Measurements from ENCODE around the gene ESPL1.
A peak's percentile ranks its signal among the peaks of the same experiment; 100 is the strongest.

The ESPL1 gene

DNA sequence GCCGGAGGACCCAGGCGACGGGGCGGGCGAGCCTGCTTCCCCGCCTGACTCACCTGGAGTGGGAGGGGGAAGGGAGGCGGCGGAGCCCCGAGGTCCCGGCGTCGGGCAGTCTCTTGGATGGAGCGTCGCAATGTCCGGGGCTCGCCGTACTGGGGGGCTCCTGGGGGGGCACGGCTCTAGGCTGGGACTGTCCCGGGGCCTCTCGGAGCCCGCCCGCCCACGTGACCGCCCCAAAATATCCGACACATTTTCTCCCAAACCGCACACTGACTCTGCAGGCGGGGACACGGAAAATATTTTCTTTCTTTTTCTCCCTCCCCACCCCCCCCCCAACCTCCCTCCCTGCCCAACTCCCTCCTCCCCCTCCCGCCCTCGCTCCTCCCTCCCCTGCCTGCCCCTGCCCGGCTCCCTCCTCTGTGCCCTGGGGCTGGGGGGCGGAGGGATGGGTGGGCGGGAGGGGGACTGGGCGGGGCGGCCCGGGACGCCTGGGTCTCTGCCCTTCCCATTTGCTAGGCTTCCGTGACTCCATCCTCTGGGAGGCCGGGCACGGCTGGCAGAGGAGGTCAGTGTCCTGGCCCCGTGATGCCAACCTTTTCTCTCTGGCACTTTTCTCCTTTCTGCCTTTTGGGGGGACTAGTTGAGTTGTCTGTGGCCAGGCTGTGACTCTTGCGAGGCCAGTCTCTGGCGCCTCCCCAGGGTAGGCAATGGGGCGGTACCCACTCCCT is 36.0 kb upstream of the ESPL1 start, which contains the start of gene RARG:
TSS of gene RARG (minus strand) at position 289 of the 725 bp plus-strand sequence. CDS start 4,664 bp downstream, outside the sequence.
- DNase-seq = peak; percentile 22

DNA sequence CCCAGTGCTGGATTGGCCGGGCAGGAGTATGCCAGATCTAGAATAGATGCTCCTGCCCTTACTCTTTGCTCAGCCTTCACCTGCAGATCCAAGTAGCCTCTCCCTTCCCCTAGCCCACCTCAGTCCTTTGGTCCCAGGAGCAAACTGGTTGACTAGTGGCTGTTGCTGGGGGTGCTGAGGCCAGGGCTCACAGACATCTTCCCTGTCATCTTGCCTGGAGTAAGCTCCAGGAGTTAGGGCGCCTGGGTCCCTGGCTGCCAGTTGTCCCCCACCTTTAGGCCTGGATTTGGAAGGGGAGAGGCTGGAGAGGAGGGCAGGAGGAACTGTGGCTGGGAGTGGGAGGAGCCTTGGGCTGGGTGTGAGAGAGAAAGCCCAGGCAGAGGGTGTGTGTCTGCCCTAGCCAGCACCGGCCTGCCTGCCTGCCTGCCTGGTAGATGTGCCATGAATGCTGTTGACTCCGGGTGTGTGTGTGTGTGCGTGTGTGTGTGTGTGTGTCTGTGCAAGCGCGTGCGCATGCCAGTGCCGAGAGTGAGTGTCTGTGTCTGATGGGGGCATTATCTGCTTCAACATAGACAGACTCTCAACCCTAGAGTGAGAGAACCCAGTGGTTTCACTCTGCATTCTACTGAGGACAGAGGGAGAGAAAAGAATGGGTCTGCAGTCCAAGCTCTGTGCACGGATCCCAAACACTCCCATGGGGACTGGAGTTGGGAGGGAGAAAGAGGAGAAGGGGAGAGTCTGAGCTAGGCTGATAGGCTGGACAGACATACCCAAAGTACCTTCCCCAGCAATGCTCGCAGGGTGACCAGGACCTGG is 35.2 kb upstream of the ESPL1 start:
- peak; percentile 22 for DNase-seq

DNA sequence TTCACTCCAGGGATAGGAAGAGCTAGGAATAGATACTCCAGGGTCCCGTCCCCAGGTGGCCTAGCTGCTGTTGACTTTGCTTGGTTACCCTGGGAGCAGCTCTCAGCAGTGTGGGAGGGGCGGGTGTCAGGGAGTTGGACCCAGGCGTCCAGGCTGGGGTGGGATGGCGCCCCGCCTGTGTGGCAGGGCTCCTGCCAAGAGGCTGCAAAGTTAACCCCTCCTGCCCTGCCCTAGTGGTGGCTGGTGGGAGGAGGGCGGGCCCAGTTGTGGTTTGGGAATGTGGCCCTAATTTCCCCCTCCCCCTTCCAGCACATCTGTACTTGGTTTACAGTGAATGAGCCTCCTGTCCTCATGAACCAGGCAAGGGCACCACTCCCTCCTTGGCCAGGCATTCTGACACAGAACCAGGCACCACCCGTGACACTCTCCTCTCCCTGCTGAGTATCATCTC is 34.4 kb upstream of the ESPL1 start:
- DNase-seq = no peak

DNA sequence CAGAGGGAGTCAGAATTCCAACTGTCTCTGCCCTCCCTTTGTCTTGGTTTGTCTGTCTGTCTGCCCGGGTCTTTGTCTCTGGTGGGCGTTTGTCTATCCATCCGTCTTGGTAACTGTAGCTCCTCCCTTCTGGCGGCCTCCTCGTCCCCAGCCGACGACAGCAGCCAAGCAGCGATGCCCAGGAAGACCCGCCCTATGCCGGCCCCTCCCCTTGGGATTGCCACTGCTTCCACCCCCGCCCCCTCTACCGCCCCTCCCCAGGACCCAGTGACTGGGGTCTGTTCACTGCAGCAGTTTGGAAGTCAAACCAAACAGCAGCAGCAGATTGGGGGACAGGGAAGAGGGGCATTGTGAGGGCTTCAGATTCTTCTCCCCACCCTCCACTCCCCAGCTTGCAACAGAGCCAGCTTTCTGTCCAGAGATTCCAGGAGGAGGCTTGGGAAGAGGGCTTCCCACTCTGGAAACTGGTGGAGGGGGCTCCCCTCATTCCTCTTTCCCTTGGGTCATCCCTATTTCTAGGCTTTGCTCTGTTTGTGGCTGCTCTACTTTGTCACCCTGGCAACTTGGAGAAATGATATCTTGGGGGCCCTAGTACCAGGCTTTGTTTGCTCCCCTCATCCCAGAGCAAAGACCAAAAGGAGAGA is 33.7 kb upstream of the ESPL1 start:
- peak; percentile 33 for DNase-seq

DNA sequence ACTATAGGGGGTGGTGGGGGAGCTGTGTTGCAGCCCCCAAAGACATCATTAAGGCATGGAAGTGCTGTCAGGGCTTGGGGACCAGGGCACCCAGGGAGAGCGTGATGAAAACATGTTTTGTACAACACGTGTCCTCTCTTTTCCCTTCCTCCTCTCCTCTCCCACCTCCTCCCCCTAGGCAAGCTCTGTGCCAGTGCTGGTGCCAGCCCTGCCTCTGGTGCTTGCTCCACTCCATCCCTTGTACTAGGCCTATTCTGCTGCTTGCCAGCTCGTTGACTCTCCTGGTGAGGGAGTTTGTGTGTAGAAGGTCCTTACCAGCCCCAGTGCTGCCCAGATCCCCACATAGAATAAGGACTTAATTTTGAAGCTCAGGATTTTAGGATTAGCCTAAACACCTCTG is 32.9 kb upstream of the ESPL1 start:
- no peak for DNase-seq

DNA sequence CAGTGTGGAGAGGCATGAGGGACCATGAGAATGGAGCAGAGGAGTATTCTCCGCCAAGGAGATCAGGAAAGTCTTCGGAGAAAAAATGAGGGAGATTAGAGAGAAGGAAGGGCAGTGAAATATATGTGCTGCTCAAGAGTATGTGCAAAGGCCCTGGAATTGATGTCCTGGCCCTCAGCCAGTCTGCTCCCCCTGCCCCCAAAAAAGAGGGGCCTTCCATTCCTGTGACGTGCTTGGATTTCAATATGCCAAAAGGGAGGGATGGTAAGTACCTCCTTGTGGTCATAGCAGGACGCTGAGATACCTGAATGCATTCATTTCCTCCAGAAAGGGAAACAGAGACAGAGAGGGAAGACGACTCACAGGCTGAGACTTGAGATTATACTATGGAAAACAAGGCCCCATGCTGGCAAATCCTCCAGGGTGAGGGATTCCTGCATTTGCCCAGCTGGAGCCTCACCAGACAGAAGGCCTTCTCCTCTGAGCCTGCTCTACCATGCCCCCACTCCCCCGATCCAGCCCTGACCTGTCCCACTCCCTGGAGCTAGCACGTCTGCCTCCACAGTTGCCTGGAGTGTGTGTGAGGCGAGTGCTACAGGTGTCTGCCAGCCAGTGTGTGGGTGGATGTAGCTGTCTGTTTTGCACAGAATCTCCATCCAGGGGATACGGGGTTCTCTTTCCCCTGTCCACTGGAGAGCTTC is 32.2 kb upstream of the ESPL1 start:
- no peak for DNase-seq

DNA sequence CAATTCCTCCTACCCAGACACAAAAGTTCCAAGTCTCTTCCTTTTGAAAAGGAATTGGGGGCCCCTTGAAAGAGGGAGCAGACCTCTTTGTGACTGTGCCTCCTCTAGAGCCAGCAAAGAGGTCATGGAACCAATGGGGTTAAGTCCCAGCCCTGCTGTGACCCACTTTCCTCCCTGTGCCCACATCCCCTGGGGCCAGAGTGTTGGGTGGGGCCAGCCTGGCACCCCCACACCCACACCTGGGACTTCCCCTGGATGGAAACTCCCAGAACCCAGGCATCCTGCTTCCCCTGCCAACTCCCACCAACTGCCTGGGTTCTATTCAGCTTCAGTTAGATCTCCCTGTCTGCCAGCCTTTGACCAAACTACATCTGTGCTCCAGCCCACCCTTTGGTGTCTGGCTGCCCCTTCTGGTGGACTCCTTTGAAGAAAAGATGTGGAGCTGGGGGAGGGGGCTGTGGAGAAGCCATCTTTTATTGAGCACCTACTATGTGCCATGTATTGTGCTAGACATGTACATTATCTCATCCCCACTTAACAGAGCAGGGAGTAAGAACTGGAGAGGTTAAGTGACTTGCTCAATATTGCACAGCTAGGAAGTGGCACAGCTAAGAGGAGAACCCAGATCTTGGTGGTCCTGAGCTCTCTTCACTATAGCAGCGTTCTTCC is 31.5 kb upstream of the ESPL1 start:
- DNase-seq = no peak

DNA sequence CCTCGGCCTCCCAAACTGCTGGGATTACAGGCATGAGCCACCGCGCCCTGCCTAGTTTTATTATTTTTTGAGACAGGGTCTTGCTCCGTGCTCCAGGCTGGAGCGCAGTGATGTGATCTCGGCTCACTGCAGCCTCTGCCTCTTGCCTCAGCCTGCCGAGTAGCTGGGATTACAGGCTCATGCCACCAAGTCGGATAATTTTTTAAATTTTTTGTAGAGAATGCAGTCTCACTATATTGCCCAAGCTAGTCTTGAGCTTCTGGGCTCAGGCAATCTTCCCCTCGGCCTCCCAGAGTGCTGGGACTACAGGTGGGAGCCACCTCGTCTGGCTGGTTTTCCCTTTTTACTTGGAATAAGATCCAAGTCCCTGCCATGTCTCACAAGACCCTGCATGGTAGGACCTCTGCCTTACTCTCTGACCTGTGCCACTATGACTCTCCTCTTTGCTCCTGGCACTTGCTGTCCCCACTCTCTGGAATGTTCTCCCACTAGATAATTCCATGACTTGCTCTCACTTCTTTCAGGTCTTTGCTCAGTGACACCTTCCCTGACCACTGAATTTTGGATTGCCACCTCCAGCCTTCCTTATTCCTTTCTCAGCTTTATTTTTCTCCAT is 28.3 kb upstream of the ESPL1 start:
- DNase-seq = no peak

DNA sequence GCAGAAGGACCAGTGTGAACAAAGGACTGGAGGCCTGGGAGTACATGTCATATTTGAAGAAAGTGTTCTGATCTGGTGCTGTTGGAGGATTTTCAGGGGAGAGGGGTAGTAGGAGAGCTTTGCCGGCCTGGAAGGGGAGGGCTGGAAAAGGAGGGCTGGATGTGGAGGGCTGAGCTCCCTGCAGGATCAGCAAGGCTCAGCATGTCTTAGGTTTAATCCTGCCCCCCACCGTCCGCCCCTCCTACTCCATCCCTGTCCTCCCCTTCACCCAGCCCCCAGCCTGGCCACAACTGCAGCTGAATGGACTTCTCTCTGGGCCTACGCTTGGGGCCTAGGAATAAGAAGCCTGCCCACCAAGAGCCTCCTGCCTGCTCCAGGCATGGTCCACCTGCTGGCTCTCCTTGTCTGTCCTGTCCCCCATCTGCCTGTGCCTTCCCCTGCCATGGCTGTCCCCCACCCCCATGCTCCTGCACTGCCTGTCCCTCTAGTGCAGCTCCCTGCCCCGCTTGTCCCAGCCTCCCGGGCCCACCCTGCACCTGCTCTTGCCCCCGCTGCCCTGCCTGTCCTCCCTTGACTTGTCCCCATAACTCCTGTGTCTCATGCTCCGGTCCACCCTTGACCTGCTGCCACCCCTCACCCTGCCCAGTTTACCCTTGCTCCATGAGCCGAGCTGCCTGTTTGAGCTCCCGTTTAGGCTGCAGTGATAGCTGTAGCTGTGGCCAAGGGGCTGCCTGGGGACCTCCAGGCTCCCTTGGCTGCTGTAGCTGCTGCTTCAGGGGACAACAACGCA is 26.3 kb upstream of the ESPL1 start:
- no peak for DNase-seq

DNA sequence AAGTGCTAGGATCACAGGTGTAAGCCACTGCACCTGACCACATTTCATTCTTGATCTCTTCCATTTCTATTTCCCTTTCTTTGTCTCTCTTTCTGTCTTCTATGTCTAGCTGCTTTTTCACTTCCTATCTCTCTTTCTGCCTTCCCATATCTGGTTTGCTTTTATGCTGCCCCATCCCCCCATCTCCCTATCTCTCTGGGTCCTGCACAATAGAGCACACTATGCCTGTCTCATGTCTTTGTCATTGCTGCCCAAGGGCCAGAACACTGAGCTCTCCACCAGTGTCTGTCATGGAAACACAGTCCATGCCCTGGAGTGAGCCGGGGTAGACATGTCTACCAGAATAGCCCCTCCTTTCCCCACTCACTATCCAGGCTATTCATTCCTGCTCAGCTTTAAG is 23.8 kb upstream of the ESPL1 start:
- DNase-seq = no peak

DNA sequence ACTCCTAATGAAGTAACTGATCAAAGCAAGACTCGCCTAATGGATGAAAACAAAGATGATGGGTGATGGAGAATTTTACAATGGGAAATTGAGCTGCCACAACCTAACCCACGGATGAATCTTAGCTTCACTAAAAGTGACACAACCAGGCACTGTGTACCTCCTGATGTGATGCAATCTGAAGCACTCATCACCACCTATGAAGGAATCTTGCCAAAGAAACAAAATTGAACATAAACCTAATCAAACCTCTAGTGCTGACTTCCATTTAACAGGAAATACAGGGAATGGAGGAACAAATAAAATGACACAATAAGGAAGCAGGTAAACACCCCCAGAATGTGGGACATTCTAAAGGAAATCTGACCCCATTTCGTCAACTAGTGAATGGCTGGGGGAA is 22.8 kb upstream of the ESPL1 start:
- DNase-seq = no peak

DNA sequence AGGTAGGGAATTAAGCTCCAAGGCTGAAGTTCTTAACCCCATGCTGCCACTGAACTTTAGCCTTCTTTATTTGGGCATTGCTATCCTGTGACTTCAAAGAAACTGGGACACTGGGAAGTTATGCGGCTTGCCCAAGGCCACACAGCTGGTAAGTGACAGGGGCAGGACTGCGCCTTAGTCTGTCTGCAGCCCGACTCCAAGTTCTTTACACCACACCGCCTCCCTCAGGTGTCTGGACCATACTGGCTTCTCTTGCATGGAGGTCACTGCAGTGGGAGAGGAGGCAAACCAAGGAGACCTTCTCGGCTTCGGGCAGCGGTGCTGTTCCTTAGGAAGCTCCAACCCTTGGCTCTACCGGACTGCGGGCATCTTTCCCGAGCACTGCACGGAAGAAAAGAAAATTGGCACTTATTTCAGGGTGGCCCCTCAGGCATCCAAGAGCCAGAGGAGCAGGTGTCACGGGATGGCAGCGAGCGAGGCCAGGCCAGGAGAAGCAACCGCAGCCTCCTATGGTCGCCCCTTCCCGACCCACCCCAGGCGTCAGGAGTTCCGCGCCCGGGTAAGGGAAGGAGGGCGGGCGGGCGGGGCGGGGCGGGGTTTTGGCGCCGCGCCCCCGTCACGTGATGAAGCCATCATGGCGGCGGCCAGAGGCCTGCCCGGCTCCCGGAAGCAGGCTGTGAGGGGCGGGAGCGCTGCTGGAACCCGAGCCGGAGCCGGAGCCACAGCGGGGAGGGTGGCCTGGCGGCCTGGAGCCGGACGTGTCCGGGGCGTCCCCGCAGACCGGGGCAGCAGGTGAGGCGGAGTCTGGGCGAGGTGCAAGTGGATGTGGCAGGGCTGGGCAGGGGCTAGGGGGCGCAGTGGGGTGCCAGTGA is 16.4 kb upstream of the ESPL1 start:
- peak; percentile 52 for DNase-seq

DNA sequence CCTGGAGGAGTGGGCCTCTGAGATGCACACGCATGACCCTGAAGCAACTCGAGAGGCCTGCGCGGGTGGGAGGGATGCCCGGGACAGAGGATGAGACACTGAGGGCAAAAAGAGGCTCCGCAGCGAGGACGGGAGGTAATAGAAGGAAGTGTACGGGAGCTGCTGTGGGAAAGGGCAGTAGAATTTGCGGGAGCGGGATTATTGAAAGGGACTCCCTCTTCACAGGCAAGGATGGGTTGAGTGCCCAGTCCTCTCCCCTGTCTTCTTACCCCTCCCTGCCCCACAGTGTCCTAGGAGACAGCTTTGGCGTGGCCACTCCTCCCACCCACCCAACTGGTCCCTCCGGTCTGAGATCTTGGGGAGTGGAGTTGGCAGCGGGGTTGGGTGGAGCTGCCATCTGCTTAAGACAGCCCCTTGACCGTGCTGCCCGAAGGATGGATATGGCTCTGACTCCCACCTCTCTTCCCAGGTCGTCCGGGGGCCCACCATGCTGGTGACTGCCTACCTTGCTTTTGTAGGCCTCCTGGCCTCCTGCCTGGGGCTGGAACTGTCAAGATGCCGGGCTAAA is 15.7 kb upstream of the ESPL1 start:
- no peak for DNase-seq

DNA sequence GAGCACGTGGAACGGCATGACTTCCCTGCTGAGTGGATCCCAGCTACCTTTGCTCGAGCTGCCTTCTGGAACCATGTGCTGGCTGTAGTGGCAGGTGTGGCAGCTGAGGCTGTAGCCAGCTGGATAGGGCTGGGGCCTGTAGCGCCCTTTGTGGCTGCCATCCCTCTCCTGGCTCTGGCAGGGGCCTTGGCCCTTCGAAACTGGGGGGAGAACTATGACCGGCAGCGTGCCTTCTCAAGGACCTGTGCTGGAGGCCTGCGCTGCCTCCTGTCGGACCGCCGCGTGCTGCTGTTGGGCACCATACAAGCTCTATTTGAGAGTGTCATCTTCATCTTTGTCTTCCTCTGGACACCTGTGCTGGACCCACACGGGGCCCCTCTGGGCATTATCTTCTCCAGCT is 14.8 kb upstream of the ESPL1 start:
- no peak for DNase-seq

DNA sequence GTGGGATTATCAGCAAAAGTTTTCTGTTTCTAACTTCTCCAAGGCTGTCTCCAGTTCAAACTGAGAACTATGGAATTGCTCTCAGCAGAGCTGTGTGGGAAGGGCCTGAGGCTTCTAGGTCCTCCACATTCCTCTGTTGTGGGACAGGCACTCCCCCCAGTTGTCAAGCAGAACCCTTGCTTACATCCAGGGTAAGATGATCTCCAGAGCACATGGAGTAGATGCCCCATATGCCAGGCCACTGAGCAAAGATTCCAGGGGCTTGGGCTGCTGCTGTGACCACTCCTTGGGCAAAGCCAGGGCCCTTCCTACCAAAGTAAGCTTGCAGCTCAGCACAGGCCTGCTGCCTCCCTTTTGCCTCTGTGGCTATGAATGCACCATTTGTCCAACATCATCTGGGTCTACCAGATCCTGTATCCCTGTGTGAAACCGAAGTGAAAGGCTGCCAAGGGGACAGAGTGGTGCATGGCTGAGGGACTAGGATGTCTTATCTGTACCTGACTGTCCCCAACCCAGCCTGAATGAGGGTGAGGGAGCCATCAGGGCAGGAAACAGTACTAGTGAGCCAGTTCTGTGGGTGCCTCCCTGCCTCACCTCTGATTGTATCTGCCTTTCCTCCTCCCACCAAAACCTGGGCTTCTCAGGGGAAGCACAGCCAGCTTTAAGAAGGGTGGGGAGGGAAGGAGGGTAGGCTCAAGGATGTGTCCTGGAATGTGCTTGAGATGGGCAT is 13.1 kb upstream of the ESPL1 start:
- no peak for DNase-seq

DNA sequence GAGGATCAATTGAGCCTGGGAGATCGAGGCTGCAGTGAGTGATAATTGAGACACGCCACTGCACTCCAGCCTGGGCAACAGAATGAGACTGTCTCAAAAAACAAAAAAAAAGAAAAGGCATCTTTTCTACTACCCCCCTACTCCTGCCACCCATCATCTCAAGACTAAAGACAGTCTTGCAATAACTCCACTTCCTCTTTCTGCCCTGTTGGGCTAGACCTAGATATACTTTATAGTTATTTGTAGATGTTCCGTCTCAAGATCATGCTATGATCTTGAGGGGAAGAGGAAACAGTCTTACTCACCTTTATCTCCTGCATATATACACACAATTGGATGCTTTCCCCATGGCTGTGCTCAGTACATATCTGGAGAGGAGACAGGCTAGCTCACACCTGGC is 12.1 kb upstream of the ESPL1 start:
- DNase-seq = no peak

DNA sequence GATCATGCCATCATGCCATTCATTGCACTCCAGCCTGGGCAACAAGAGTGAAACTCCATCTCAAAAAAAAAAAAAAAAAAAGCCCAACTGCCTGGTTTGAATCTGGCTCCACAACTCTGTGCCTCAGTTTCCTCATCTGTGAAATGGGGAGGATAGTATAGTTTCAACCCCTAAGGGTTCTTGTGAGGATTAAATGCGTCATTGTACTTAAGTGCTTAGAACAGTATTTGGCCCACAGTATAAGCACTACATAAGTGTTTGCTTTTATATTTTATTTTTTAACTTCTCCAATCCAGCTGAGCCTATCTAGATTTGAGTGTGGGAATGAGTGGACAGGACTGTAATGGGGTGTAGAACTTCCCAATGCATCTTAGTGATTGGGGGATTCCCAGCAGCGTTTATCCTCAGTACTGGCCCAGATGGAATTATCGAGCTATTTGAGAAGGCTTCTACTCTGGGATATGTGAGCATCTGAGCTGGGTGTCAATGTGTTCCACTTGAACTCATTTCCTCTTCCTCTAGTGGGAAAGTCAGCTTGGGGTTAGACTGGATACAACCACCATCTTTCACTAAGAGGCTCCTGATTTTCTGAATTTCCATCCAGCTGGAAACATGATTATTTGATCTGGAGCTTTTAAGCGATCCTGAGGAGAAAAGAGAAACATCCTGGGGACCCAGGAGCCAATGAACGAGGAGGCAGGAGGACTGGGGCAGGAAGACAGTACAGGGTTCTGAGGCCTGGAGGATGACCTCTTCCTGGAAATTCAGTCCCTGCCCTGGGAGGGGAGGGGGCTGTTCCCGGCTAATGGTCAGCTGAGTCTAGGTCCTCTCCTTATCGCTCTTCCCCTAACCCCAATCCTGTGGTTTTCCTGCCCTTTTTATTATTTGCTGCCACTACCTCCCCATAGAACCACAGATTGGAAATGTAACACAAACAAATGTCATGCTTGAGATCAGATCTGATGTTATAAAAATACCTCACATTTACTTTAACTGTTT is 9.3 kb upstream of the ESPL1 start:
- no peak for DNase-seq

DNA sequence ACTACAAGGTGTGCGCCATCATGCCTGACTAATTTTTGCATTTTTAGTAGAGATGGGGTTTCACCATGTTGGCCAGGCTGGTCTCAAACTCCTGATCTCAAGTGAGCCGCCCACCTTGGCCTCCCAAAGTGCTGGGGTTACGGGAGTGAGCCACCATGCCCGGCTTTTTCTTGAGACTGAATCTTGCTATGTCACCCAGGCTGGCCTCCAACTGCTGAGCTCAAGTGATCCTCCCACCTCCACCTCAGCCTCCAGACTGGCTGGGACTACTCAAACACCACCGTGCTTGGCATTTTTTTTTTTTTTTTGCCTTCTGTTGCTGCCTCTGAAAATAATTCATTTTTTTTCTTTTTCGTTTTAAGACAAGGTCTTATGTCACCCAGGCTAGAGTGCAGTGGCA is 8.2 kb upstream of the ESPL1 start:
- DNase-seq = no peak

Measured in DMS79 treated with DMSO at 0.1 percent for 48 hours (cell line).